CD8-positive, alpha-beta T cell (primary cell): Measurements from ENCODE around the gene TNFSF15. TPM values are rescaled to one million over a fixed set of nuclear protein-coding genes. Genes with fewer than 3 reads are reported as not detected.

Experiments used
- total RNA-seq, 46 experiments: library from RNA in 2 of 46; stranded (reverse) in 2 of 46; gene quantifications; one replicate each; pipeline ENCODE4 v1.2.3 and lab custom pipeline; 2021 to 2026

Gene TNFSF15
- total RNA-seq, 2 experiments from 2014 or later = not detected

Other genes starting within 250 kb of the TNFSF15 start
- gene ATP6V1G1, start 218.3 kb downstream of the TNFSF15 start, total RNA-seq = 100 to 1,000 TPM; 141 to 147 TPM
- gene TMEM268, start 194.7 kb downstream of the TNFSF15 start, total RNA-seq = 10 to 100 TPM; 12.5 to 13.7 TPM
- gene TEX53, start 148.2 kb downstream of the TNFSF15 start, total RNA-seq = not detected
- gene TEX48, start 123.8 kb downstream of the TNFSF15 start, total RNA-seq = not detected
- gene TNFSF8, start 124.6 kb upstream of the TNFSF15 start, total RNA-seq = 10 to 100 TPM; 47.7 to 49.3 TPM